Motor neuron (in vitro differentiated cells): ENCODE results near the gene FER. TPM values are rescaled to one million over a fixed set of nuclear protein-coding genes. Genes with fewer than 3 reads are reported as not detected.
"Not testable (repeated sequence)": the region's sequence is repeated elsewhere in the genome, so short reads cannot be mapped to it uniquely, and the experiment has no call there.

Source experiments
- ATAC-seq, 8 experiments: fragments of 200-7000 bp; cut with Tn5 transposase; replicated peaks in 6 of 8; 2 replicates each; pipeline ENCODE4 v1.8.0; 2021; ENCODE audit warnings: mild to moderate bottlenecking in 8 of 8, moderate library complexity in 8 of 8
- H3K27ac ChIP-seq, 2 donors: fragments of 250-450 bp; sonication (Bioruptor Pico); 2 replicates each; pipeline ENCODE4 v1.9.0; 2021; ENCODE audit warnings: antibody characterized with exemption in 2 of 2, mild to moderate bottlenecking in 2 of 2, moderate library complexity in 1 of 2
- H3K4me1 ChIP-seq, 2 donors: fragments of 250-450 bp; sonication (Bioruptor Pico); replicated peaks in 1 of 2; 2 replicates each; pipeline ENCODE4 v1.6.1; 2021; ENCODE audit warnings: antibody characterized with exemption in 2 of 2, mild to moderate bottlenecking in 2 of 2, moderate library complexity in 1 of 2
- H3K4me3 ChIP-seq, 5 donors: fragments of 250-450 bp; sonication (Bioruptor Pico); 2 replicates each; pipeline ENCODE4 v1.9.0; 2021; ENCODE audit warnings: antibody characterized with exemption in 5 of 5, mild to moderate bottlenecking in 5 of 5, moderate library complexity in 4 of 5
- WGBS, 10 experiments: fragments of 450-650 bp; shearing (Covaris generic); methylation state at CpG; one replicate each; pipeline ENCODE4 v1.0.0; 2022; 5-methylcytosine and 5-hydroxymethylcytosine counted together
- in situ Hi-C, 9 experiments: fragments of 400-800 bp; cut with MboI; loops; one replicate each; pipeline ENCODE4 v1.15.0; 2021; ENCODE audit warnings: low sequenced_read_pairs in 9 of 9, low pct_unique_long_range_greater_than_20kb in 2 of 9; ENCODE audit not compliant: unreplicated experiment in 9 of 9
- total RNA-seq, 8 experiments: library from RNA; unstranded; fragments of 300-600 nt; gene quantifications; 2 replicates each; pipeline versions ENCODE4 v1.2.3 to v1.2.4, GENCODE V29; 2022

FER gene
- total RNA-seq, 8 experiments from 2014 or later, result 10.9 to 77.9 (median 24.1) TPM

DNA sequence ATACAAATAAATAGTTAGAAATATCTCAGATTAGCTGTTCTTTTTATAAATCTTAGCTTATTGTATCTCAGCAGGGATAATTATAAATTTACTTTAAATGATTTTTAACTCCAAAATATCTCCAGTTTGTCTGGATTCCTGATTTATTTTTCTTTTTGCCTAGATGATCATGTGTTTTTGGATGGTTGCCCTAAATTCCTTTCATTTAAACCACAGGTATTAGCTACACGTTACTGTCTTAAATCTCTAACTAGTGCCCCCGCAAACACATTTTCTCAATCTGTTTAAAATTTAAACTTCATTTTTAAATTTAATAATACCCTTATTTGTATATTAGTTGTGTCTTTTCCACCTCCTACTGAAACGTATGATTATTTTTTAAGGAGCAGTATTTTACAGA lies 5.6 kb downstream of the FER start:
- H3K27ac ChIP-seq, result no peak overlapping the region
- in situ Hi-C loops, result no loop called here
- WGBS, 10 experiments, result 47 to 97% (median 93%) methylated on average over 2 to 3 of the region's 3 CpGs
- H3K4me3 ChIP-seq, result no peak overlapping the region
- no peaks in the 10 kb centered on the region for H3K4me1 ChIP-seq
- ATAC-seq, result no peak

DNA sequence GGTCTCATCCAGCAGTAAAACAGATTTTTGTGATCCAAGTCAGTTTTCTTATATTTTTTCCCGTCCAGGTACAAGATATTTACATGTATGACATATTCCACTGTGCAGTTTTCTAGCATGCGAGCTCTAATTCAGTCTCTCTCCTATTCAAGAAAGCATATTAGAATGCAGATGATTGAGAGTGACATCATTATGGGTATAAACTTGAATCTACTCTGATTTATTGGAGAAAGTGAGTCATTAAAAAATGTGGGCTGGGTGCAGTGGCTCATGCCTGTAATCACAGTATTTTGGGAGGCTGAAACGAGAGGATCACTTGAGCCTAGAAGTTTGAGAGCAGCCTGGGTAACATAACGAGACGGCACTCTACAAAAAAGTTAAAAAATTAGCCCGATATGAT lies 6.2 kb downstream of the FER start:
- ATAC-seq, result peak in 3 of 8 experiments; percentile 4 to 72 (median 59)
- H3K27ac ChIP-seq, result no peak overlapping the region
- H3K4me1 ChIP-seq, result no peaks in the 10 kb centered on the region
- 0 to 100% (median 93%) methylated on average over 3 to 6 of the region's 6 CpGs; no CpG with 5 or more reads in 1 of the 10 experiments for WGBS, 10 experiments
- in situ Hi-C loops, result no loop called here
- no peak overlapping the region for H3K4me3 ChIP-seq

- no peak overlapping the region for H3K27ac ChIP-seq
- no peak for ATAC-seq
- WGBS, 10 experiments, result 80 to 100% (median 100%) methylated on average over 1 of the region's 1 CpG; no CpG with 5 or more reads in 2 of the 10 experiments
- H3K4me1 ChIP-seq, result no peaks in the 10 kb centered on the region
- no peak overlapping the region for H3K4me3 ChIP-seq
- in situ Hi-C loops, result no loop called here
Measured at GRCh38 chr5:108760512-108760911, 12.8 kb downstream of the FER start.

- in situ Hi-C loops, result no loop called here
- H3K4me1 ChIP-seq, result no peaks in the 10 kb centered on the region
- no peak for ATAC-seq
- H3K27ac ChIP-seq, result no peak overlapping the region
- 66 to 100% (median 90%) methylated on average over 3 of the region's 3 CpGs; no CpG with 5 or more reads in 1 of the 10 experiments for WGBS, 10 experiments
- no peak overlapping the region for H3K4me3 ChIP-seq
Measured at GRCh38 chr5:108762660-108763059, 15.0 kb downstream of the FER start.

DNA sequence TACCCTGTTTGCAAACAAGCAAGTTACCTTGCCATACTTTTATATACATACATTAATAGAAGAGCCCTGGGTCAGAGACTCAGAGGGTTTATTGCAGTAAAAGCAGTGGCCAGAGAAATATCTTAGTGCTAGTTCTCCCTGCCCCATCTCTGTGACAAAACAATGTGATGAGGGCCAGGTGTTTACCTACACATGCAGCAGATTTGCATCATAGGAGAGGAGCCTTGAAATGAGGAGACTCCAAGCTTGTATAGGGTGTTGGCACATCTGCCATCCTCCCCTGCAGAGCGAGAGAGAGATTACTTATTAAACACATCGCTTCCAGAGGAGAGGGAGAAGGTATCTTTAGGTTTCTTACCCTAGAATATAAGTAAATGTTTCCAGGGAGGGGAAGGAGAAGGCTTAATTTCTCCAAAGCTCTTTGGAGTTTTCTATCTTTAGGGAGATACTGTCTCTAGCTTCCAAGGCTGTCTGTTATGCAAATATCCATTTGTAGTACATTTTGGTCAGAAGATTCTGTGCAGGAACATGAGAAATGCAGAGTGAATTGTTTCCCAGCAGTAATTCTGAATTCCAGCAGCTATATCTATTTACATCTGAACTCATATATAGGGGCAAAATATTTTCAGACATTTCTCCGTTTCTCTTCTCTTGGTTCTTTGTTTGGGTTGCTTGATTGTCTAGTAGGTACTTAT lies 15.7 kb downstream of the FER start:
- WGBS, 10 experiments, result 57 to 100% (median 80%) methylated on average over 1 to 3 of the region's 3 CpGs; no CpG with 5 or more reads in 2 of the 10 experiments
- Histone ChIP-seq H3K27ac (no peak overlapping the region), H3K4me1 (no peaks in the 10 kb centered on the region), H3K4me3 (no peak overlapping the region)
- ATAC-seq, result peak in 3 of 8 experiments; percentile 33 to 59 (median 41)
- in situ Hi-C loops, result no loop called here

DNA sequence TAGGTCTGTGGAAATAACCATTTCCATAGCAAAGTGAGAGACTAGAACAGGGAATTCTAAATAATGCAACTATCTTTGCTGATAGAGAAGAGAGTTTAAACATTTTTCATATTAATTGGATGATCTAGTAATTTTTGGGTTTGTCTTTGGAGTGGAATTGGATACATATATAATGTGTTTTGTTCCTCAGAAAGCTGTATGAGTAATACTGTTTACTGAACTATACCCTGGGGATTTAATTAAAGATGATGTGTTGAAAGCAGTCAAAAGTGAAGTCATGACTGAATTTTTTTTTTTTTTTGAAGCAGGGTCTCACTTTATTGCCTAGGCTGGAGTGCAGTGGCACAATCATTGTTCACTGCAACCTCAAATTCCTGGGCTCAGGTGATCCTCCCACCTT lies 17.9 kb downstream of the FER start:
- H3K27ac ChIP-seq, result no peak overlapping the region
- ATAC-seq, result peak in 3 of 8 experiments; percentile 31 to 56 (median 35)
- in situ Hi-C loops, result no loop called here
- H3K4me3 ChIP-seq, result no peak overlapping the region
- no peaks in the 10 kb centered on the region for H3K4me1 ChIP-seq

- H3K4me1 ChIP-seq, H3K27ac ChIP-seq, in situ Hi-C loops, H3K4me3 ChIP-seq: not testable (repeated sequence)
- WGBS, 10 experiments, result 55 to 100% (median 94%) methylated on average over 1 to 5 of the region's 5 CpGs; no CpG with 5 or more reads in 3 of the 10 experiments
- ATAC-seq, result peak in 1 of 8 experiments; percentile 28
Measured at GRCh38 chr5:108766916-108767315, 19.2 kb downstream of the FER start.

DNA sequence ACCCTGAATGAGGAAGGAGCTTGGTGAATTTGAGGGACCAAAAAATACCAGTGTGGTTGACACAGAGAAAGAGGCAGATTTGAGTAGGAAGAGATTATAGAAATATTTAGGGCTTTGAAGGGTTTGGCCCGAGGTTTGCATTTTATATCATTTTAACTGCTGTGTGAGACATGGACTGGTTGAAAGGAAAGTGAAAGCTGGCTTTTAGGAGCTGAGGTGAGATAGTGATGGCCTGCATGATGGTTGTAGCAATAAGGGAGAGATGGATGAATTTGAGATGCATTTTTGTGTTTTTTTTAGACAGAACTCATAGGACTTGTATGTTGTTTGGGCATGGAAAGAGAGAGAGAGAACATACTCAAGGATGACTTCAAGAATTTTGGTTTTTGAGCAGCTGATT lies 21.7 kb downstream of the FER start:
- in situ Hi-C loops, result no loop called here

GRCh38 chr5:108772626-108773025 lies 24.9 kb downstream of the FER start:
- 25 to 88% (median 68%) methylated on average over 1 of the region's 1 CpG; no CpG with 5 or more reads in 4 of the 10 experiments for WGBS, 10 experiments
- Histone ChIP-seq H3K4me3 (no peak overlapping the region), H3K27ac (no peak overlapping the region), H3K4me1 (no peaks in the 10 kb centered on the region)
- ATAC-seq, result peak in 2 of 8 experiments; percentile 57 to 68
- in situ Hi-C loops, result no loop called here

More for the DNA sequence above, 21.7 kb downstream of the FER start:
- 30 to 100% (median 83%) methylated on average over 1 of the region's 1 CpG; no CpG with 5 or more reads in 2 of the 10 experiments for WGBS, 10 experiments
- H3K4me1 ChIP-seq, result no peaks in the 10 kb centered on the region
- H3K27ac ChIP-seq, result no peak overlapping the region
- no peak overlapping the region for H3K4me3 ChIP-seq
- peak in 2 of 8 experiments; percentile 23 to 26 for ATAC-seq

- WGBS, 10 experiments, result 89 to 100% (median 100%) methylated on average over 1 to 2 of the region's 2 CpGs; no CpG with 5 or more reads in 3 of the 10 experiments
- no peak for ATAC-seq
- no peak overlapping the region for H3K4me3 ChIP-seq
- in situ Hi-C loops, result no loop called here
- no peaks in the 10 kb centered on the region for H3K4me1 ChIP-seq
- no peak overlapping the region for H3K27ac ChIP-seq
Measured at GRCh38 chr5:108773330-108773729, 25.6 kb downstream of the FER start.

DNA sequence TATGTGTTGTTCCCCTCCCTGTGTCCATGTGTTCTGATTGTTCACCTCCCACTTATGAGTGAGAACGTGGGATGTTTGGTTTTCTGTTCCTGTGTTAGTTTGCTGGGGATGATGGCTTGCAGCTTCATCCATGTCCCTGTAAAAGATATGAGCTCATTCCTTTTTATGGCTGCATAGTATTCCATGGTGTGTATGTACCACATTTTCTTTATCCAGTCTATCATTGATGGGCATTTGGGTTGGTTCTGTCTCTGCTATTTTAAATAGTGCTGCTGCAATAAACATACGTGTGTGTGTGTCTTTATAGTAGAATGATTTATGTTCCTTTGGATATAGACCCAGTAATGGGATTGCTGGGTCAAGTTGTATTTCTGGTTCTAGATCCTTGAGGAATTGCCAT lies 26.4 kb downstream of the FER start:
- WGBS, 10 experiments, result 100% methylated on average over 1 to 2 of the region's 2 CpGs; no CpG with 5 or more reads in 2 of the 10 experiments
- H3K4me3 ChIP-seq, in situ Hi-C loops, H3K27ac ChIP-seq, ATAC-seq, H3K4me1 ChIP-seq: not testable (repeated sequence)

DNA sequence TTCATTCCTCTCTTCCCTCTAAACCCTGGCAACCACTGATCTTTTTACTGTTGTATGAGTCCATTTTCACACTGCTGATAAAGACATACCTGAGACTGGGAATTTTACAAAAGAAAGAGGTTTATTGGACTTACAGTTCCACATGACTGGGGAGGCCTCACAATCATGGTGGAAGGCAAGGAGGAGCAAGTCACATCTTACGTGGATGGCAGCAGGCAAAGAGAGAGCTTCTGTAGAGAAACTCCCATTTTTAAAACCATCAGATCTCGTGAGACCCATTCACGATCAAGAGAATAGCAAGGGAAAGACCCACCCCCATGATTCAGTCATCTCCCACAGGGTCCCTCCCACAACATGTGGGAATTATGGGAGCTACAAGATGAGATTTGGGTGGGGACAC lies 29.9 kb downstream of the FER start:
- H3K27ac ChIP-seq, H3K4me1 ChIP-seq, H3K4me3 ChIP-seq, in situ Hi-C loops, ATAC-seq: not testable (repeated sequence)
- WGBS, 10 experiments, result 80 to 100% (median 98%) methylated on average over 1 to 3 of the region's 3 CpGs; no CpG with 5 or more reads in 4 of the 10 experiments

DNA sequence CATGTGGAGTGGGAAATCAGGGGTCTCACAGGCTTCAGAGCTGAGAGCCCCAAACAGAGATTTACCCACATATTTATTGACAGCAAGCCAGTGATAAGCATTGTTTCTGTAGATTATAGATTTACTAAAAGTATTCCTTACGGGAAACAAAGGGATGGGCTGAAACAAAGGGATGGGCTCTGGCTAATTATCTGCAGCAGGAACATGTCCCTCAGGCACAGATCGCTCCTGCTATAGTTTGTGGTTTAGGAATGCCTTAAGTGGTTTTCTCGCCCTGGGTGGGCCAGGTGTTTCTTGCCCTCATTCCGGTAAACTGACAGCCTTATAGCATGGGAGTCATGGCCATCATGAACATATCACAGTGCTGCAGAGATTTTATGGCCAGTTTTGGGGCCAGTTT lies 36.9 kb downstream of the FER start:
- H3K4me3 ChIP-seq, ATAC-seq, H3K4me1 ChIP-seq, in situ Hi-C loops, H3K27ac ChIP-seq: not testable (repeated sequence)
- 100% methylated on average over 1 to 3 of the region's 4 CpGs; no CpG with 5 or more reads in 4 of the 10 experiments for WGBS, 10 experiments
